GM03348 (cell line): ENCODE measurements around the gene TNFRSF8.

ENCODE experiments used
- DNase-seq: peaks from one replicate; pipeline ENCODE4 v3.0.0; 2012; ENCODE audit warnings: low spot score

The TNFRSF8 gene

GRCh38 chr1:12159816-12160215 lies 96.7 kb downstream of the TNFRSF8 start:
- no peak for DNase-seq

- no peak for DNase-seq
Observed at GRCh38 chr1:12161324-12161661, 98.2 kb downstream of the TNFRSF8 start.

GRCh38 chr1:12161662-12162458 lies 98.8 kb downstream of the TNFRSF8 start:
- DNase-seq = peak; percentile 91

GRCh38 chr1:12162459-12163137 lies 99.5 kb downstream of the TNFRSF8 start:
- no peak for DNase-seq

- DNase-seq = no peak
Observed at GRCh38 chr1:12163210-12163609, 100.1 kb downstream of the TNFRSF8 start.

GRCh38 chr1:12164210-12164609 lies 101.1 kb downstream of the TNFRSF8 start:
- no peak for DNase-seq

- DNase-seq = no peak
Observed at GRCh38 chr1:12165342-12165741, 102.2 kb downstream of the TNFRSF8 start.

- DNase-seq = peak; percentile 89
Observed at GRCh38 chr1:12166834-12167492, 103.9 kb downstream of the TNFRSF8 start, which contains the start of gene TNFRSF1B. TSS of gene TNFRSF1B (plus strand) at chr1:12166991. CDS start at chr1:12167092, 101 bp downstream.

GRCh38 chr1:12167493-12168429 lies 104.7 kb downstream of the TNFRSF8 start:
- no peak for DNase-seq

- DNase-seq = no peak
Observed at GRCh38 chr1:12168451-12169160, 105.5 kb downstream of the TNFRSF8 start.

GRCh38 chr1:12169442-12170135 lies 106.5 kb downstream of the TNFRSF8 start:
- DNase-seq = no peak

GRCh38 chr1:12170263-12170671 lies 107.2 kb downstream of the TNFRSF8 start:
- no peak for DNase-seq

- no peak for DNase-seq
Observed at GRCh38 chr1:12171206-12172041, 108.3 kb downstream of the TNFRSF8 start.

GRCh38 chr1:12172042-12172851 lies 109.1 kb downstream of the TNFRSF8 start:
- DNase-seq = no peak

GRCh38 chr1:12173041-12173509 lies 110.0 kb downstream of the TNFRSF8 start:
- no peak for DNase-seq

- DNase-seq = no peak
Observed at GRCh38 chr1:12173631-12174121, 110.6 kb downstream of the TNFRSF8 start.

- DNase-seq = no peak
Observed at GRCh38 chr1:12174924-12175810, 112.1 kb downstream of the TNFRSF8 start.
